GM18867 (cell line): ENCODE results near the gene CIDEB.
"Not testable (repeated sequence)": the region's sequence is repeated elsewhere in the genome, so short reads cannot be mapped to it uniquely, and the experiment has no call there.

Experiments used
- ATAC-seq: cut with Tn5 transposase; IDR thresholded peaks from one replicate; pipeline ENCODE4 v1.9.1; 2021; ENCODE audit warnings: mild to moderate bottlenecking, moderate library complexity; ENCODE audit not compliant: unreplicated experiment

CIDEB gene, protein sequence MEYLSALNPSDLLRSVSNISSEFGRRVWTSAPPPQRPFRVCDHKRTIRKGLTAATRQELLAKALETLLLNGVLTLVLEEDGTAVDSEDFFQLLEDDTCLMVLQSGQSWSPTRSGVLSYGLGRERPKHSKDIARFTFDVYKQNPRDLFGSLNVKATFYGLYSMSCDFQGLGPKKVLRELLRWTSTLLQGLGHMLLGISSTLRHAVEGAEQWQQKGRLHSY

DNA sequence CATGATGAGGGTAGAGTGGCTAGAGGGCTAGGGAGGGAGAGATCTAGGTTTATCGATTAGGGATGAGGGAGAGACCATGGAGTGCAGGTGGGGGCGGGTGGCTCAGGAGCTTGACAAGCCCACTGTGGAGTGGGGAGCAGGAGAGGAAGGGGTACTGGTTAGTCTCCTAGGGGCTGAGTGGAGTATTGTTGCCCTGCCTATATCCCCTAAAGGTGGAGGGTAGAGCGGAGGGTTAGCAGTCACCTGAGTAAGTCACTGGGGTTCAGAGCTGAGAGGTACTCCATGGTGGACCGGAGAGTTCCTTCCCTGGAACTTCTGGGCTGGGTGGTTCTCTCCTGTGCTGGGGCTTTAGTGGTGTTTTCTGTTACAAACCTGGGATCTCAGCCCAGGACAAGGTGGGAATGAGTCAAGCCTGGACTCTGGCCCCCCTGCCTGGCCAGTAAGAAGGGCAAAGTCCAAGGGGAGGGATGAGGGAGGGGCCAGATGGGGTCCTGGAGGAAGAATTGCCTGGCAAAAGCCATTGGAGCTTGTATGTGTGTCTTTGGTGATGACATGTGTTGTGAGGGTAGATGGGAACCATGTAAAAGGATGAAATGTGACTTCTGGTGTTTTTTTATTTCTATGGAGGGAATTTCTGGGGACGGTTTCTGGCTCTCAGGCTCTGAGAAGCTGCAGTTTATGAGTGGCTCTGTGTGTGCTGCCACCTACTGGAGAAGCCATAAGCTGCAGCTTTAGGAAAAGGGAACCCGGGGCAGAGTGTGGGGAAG, at the start of gene CIDEB:
CIDEB (minus strand) TSS at position 403 of the 767 bp plus-strand sequence; CDS start at position 284, 119 bp downstream.
- ATAC-seq: no peak

DNA sequence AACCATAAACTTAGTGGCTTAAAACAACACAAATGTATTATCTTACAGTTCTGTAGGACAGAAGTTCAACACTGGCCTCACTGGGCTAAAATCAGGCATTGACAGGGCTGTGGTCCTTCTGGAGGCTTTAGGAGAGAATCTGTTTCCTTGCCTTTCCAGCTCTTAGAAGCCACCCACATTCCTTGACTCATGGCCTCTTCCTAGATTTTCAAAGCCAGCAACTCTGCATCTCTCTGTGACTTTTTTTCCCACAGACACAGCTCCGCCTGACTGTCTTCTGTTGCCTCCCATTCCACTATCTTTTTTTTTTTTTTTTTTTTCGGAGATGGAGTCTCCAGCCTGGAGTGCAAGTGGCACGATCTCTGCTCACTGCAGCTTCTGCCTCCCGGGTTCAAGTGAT, 48.4 kb upstream of the CIDEB start:
- ATAC-seq: no peak

DNA sequence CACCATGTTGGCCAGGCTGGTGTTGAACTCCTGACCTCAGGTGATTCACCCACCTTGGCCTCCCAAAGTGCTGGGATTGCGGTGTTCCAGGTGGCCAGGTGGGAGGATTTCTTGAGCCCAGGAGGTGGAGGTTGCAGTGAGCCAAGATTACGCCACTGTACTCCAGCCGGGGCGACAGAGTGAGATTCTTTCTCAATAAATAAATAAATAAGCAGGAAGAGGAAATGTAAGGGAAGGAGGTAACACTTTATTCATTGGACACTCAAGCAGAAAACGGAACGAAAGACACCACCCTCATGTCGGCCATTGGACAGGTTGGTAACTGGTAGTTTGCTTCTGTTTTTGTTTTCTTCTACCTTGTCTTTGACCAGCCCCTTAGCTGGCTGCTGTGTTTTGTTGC, 47.2 kb upstream of the CIDEB start:
- no peak for ATAC-seq

GRCh38 chr14:24354482-24354825, 46.7 kb upstream of the CIDEB start:
- ATAC-seq: not testable (repeated sequence)

- no peak for ATAC-seq
Measured at GRCh38 chr14:24353559-24354481, 46.0 kb upstream of the CIDEB start.

DNA sequence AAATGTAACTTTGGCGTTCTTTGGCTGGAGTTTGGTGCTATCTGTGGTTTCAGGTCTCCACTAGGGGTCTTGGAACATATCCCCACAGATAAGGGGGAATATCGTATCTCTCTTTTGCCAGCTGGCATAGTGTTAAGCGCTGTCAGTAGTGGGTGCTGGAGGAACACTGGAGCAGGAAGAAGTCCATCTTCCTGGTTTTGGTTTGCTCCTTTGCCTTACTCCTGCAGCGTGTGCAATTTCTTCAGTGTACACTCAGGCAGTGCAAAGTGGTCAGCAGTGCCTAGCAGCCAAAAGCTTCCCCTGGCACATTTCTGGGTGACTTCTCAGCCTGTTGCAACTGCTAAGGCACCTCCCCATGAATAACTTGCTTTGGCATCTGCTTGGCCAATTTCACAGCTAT, 43.7 kb upstream of the CIDEB start:
- no peak for ATAC-seq

DNA sequence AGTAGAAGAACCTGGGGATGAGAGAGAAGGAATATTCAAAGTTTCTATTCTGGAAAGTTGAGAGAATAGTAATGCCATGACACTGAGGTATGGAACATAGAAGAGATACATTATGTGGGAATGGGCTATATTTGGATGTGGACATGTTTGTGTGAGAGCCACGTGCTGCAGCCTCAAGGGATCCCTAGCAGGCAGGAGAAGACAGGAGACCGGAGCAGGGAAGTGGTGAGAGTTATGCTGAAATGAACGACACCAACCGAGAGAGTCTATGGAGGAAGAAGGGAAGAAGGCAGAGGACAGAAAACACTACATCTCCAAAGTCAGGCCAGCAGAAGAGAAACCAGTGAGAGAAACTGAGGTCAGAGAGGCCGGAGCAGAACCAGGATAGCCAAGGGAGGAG, 42.0 kb upstream of the CIDEB start:
- ATAC-seq: no peak

- no peak for ATAC-seq
Measured at GRCh38 chr14:24348186-24348585, 40.4 kb upstream of the CIDEB start.

DNA sequence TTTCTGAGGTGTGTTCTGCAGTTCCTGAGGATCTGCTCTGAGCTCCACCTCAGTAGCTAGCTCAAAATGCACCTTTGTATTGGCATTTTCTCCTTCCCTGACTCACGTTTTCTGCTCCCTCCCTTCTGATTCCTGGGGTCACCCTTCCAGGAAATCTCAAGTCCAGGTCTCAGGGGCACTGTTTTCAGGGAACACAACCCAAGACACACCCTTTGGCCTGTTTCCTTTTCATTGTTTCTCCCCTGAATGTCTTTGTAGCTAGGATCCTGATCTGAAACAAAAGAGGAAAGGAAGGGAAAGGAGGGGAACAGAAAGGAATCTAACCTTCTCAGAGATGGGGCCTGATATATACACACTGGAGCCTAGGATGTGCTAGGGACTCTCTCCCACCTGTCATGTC, 39.4 kb upstream of the CIDEB start:
- ATAC-seq: no peak

DNA sequence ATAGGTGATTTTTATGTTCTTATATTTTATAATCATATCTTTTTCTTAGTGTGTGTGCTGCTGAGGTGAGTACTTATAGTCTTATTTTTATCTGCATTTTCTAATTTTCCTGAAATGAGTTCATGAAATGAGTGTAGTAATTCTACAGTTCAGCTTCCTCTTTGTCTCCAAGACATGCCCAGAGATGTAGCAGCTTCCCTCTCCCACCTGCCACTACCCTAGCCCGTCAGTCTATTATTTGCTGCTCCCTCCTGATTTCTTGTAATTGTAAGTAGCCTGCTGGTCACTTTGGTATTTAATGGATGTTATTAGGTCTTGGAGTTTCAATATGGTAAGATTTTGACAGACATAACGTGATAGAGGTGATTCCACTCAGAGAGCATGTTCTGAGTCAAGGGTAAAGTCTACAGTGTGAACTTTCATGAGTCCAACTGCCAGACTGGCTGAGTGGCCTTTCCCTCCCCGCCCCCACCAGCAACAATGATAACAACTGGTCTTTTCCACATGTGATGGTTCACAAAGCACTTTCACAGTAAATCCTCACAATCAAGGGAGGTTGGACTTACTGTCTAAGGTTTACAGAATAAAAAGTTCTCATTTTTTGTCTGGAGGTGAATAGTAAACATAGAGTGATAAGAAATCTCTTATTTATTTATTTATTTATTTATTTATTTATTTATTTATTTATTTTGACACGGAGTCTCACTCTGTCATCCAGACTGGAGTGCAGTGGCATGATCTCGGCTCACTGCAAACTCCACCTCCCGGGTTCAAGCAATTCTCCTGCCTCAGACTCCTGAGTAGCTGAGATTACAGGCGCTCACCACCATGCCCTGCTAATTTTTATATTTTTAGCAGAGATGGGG, 36.3 kb upstream of the CIDEB start:
- no peak for ATAC-seq

DNA sequence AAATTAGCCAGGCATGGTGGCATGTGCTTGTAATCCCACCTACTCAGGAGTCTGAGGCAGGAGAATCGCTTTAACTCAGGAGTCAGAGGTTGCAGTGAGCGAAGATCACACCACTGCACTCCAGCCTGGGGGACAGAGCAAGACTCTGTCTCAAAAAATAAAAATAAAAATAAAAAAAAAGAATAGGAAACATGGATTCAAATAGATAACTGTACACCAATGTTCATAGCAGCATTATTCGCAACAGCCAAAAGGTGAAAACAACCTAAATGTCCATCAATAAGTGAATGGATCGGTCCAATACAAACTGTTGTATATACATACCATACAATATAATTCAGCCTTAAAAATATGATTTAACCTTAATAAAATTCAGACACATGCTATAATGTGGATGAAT, 35.1 kb upstream of the CIDEB start:
- no peak for ATAC-seq

GRCh38 chr14:24340606-24341005, 32.8 kb upstream of the CIDEB start:
- no peak for ATAC-seq

- ATAC-seq: peak; percentile 91
Measured at GRCh38 chr14:24339284-24340151, 31.7 kb upstream of the CIDEB start, which contains the start of gene RIPK3. RIPK3 (minus strand) TSS chr14:24339991; CDS start chr14:24339826, 165 bp downstream.

GRCh38 chr14:24338843-24339242, 31.1 kb upstream of the CIDEB start:
- ATAC-seq: no peak

- no peak for ATAC-seq
Measured at GRCh38 chr14:24337824-24338175, 30.0 kb upstream of the CIDEB start.

DNA sequence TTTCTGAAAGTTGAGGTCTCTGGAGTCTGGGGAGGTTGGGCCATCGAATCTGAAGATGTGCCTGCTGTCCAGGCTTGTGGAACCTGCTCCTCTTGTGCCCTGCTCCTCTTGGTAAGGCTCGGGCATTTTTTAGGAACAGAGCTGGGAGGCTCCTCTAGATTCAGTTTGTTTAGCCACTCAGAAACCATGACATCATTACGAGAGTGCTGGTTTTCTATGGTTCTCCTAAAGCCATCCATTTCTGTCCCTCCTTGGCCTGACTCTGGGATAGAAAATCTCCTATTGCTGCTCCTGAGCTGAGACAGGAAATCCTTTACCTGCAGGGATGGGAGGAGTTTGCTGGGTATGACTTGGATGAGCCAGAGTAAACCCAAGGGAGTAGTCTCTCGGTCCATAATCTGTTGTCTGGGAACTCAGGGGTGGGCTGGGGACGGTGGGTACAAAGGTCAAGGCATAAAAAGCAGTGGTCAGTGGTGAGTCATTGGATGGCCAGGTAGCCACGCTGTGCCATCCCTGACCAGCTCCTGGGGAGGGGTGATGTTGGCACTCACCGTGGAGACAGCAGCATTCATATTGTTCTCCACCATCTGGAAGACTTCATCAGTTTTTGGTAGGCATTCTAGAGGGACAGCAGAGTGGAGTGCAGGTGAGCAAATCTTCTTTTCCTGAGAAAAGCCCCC, 29.5 kb upstream of the CIDEB start:
- no peak for ATAC-seq

GRCh38 chr14:24335461-24336171, 27.8 kb upstream of the CIDEB start:
- ATAC-seq: no peak
